GM23338 (cell line): ENCODE measurements around the gene PRKCG. TPM values are rescaled to one million over a fixed set of nuclear protein-coding genes. Genes with fewer than 3 reads are reported as not detected.

Source experiments
- ATAC-seq: fragments of 200-7000 bp; cut with Tn5 transposase; 3 replicates; pipeline ENCODE4 v1.9.1; 2020
- DNase-seq: peaks from one replicate; pipeline ENCODE4 v3.0.0-alpha.2; 2015; ENCODE audit warnings: low spot score
- H2AFZ ChIP-seq: fragments of 200-600 bp; sonication (generic); 2 replicates; pipeline ENCODE4 v1.8.0; 2016; ENCODE audit warnings: antibody characterized with exemption, mild to moderate bottlenecking, moderate library complexity
- H3F3A ChIP-seq: fragments of 200-600 bp; sonication (generic); replicated peaks from 2 replicates; pipeline ENCODE4 v1.8.0; 2017; ENCODE audit warnings: antibody characterized with exemption, mixed run types, low read depth
- H3K27ac ChIP-seq: fragments of 200-600 bp; sonication (generic); 2 replicates; pipeline ENCODE4 v1.6.1; 2016; ENCODE audit warnings: low read depth
- H3K27me3 ChIP-seq: fragments of 200-600 bp; sonication (generic); 2 replicates; pipeline ENCODE4 v1.8.0; 2016; ENCODE audit warnings: mild to moderate bottlenecking, mixed run types, moderate library complexity; ENCODE audit not compliant: insufficient read depth
- H3K36me3 ChIP-seq: fragments of 200-600 bp; sonication (generic); 2 replicates; pipeline ENCODE4 v1.8.0; 2016; ENCODE audit warnings: mild to moderate bottlenecking; ENCODE audit not compliant: insufficient read depth
- H3K4me1 ChIP-seq: fragments of 200-600 bp; sonication (generic); 2 replicates; pipeline ENCODE4 v1.8.0; 2016; ENCODE audit warnings: mild to moderate bottlenecking, moderate library complexity; ENCODE audit not compliant: insufficient read depth
- H3K4me2 ChIP-seq: fragments of 200-600 bp; sonication (generic); 2 replicates; pipeline ENCODE4 v1.7.1; 2017; ENCODE audit warnings: mixed run types
- H3K4me3 ChIP-seq: fragments of 200-600 bp; sonication (generic); 2 replicates; pipeline ENCODE4 v1.6.1; 2016; ENCODE audit warnings: mixed run types
- H3K79me2 ChIP-seq: fragments of 200-600 bp; sonication (generic); replicated peaks from 2 replicates; pipeline ENCODE4 v1.8.0; 2017; ENCODE audit warnings: mild to moderate bottlenecking; ENCODE audit not compliant: insufficient read depth
- H3K9me2 ChIP-seq: fragments of 200-600 bp; sonication (generic); 2 replicates; pipeline ENCODE4 v1.8.0; 2017; ENCODE audit not compliant: insufficient read depth
- H4K20me1 ChIP-seq: fragments of 200-600 bp; sonication (generic); replicated peaks from 2 replicates; pipeline ENCODE4 v1.8.0; 2017; ENCODE audit warnings: mild to moderate bottlenecking; ENCODE audit not compliant: insufficient read depth
- H3K27ac Mint-ChIP-seq: 2 replicates; pipeline ENCODE4 v1.8.0; 2020; ENCODE audit warnings: inconsistent platforms, mild to moderate bottlenecking, moderate library complexity, mixed read lengths
- H3K27me3 Mint-ChIP-seq: 3 replicates; pipeline ENCODE4 v1.8.0; 2022; ENCODE audit warnings: low read depth, mild to moderate bottlenecking, moderate library complexity, mixed read lengths, inconsistent platforms; ENCODE audit not compliant: insufficient read depth, poor library complexity
- H3K36me3 Mint-ChIP-seq: 3 replicates; pipeline ENCODE4 v1.8.0; 2021; ENCODE audit warnings: low read depth, mild to moderate bottlenecking, inconsistent platforms, moderate library complexity, mixed read lengths
- H3K4me1 Mint-ChIP-seq: 3 replicates; pipeline ENCODE4 v1.8.0; 2020; ENCODE audit warnings: mild to moderate bottlenecking, inconsistent platforms, mixed read lengths
- H3K4me3 Mint-ChIP-seq: 3 replicates; pipeline ENCODE4 v1.8.0; 2021; ENCODE audit warnings: moderate library complexity, mild to moderate bottlenecking, inconsistent platforms, mixed read lengths
- H3K9me3 Mint-ChIP-seq: 3 replicates; pipeline ENCODE4 v1.8.0; 2020; ENCODE audit warnings: moderate library complexity, mild to moderate bottlenecking, inconsistent platforms, mixed read lengths
- CREB1 ChIP-seq: fragments of 250-450 bp; sonication (Bioruptor Pico); IDR thresholded peaks from 2 replicates; pipeline ENCODE4 v1.5.0; 2020; ENCODE audit warnings: low read depth, mild to moderate bottlenecking, moderate library complexity
- EZH2 ChIP-seq: fragments of 200-600 bp; sonication (generic); IDR thresholded peaks from one replicate; pipeline ENCODE4 v1.8.0; 2017; ENCODE audit warnings: antibody characterized with exemption, mild to moderate bottlenecking, low read depth; ENCODE audit not compliant: unreplicated experiment
- EZH2phosphoT487 ChIP-seq: fragments of 200-600 bp; sonication (generic); IDR thresholded peaks from one replicate; pipeline ENCODE4 v1.8.1; 2018; ENCODE audit warnings: antibody characterized with exemption; ENCODE audit not compliant: unreplicated experiment
- JUNB ChIP-seq: IDR thresholded peaks from one replicate; pipeline ENCODE4 v1.6.1; 2016; ENCODE audit warnings: antibody characterized with exemption; ENCODE audit not compliant: unreplicated experiment
- NANOG ChIP-seq: IDR thresholded peaks from 2 replicates; pipeline ENCODE4 v1.6.1; 2016; ENCODE audit warnings: antibody characterized with exemption, borderline replicate concordance
- POLR2AphosphoS5 ChIP-seq: IDR thresholded peaks from 2 replicates; pipeline ENCODE4 v1.6.1; 2016; ENCODE audit warnings: antibody characterized with exemption, low read depth
- STAT1 ChIP-seq: IDR thresholded peaks from one replicate; pipeline ENCODE4 v1.6.1; 2016; ENCODE audit warnings: antibody characterized with exemption; ENCODE audit not compliant: unreplicated experiment
- ZNF114 ChIP-seq: fragments of 250-450 bp; sonication (Bioruptor Pico); IDR thresholded peaks from 2 replicates; pipeline ENCODE4 v1.5.0; 2020; ENCODE audit warnings: mild to moderate bottlenecking, moderate library complexity
- ZNF331 ChIP-seq: fragments of 250-450 bp; sonication (Bioruptor Pico); IDR thresholded peaks from 2 replicates; pipeline ENCODE4 v1.5.0; 2020; ENCODE audit warnings: low read depth, mild to moderate bottlenecking, moderate library complexity
- polyA plus RNA-seq: library from polyadenylated mRNA; unstranded; fragments of >200 nt; fragmentation: Nextera tagmentation; extraction: Ambion mirVana; gene quantifications from 2 replicates; pipeline ENCODE4 v1.2.1, GENCODE V29; 2016
- total RNA-seq: library from RNA; depleted of rRNA; stranded (reverse); fragments of >200 nt; shearing (Covaris generic); gene quantifications from 2 replicates; pipeline ENCODE4 v1.2.3, GENCODE V29; 2014
- TF ChIP-seq, protein P1 (sequence below): IDR thresholded peaks from 2 replicates; pipeline ENCODE4 v1.6.1; 2016; ENCODE audit warnings: antibody characterized with exemption
- TF ChIP-seq, protein P2 (sequence below): IDR thresholded peaks from one replicate; pipeline ENCODE4 v1.6.1; 2018; ENCODE audit warnings: antibody characterized with exemption; ENCODE audit not compliant: unreplicated experiment
- TF ChIP-seq, protein P3 (sequence below): fragments of 250-450 bp; sonication (Bioruptor Pico); IDR thresholded peaks from 2 replicates; pipeline ENCODE4 v1.5.0; 2020; ENCODE audit warnings: mild to moderate bottlenecking, moderate library complexity
- TF ChIP-seq, protein P4 (sequence below), 2 experiments: fragments of 200-600 bp in 1 of 2; sonication (generic) in 1 of 2; conservative IDR thresholded peaks; 2 replicates each; pipeline versions ENCODE4 v1.5.1 to v1.6.1; 2016 to 2017; ENCODE audit warnings: antibody characterized with exemption in 2 of 2, low read depth in 2 of 2, mild to moderate bottlenecking in 2 of 2, moderate library complexity in 1 of 2

PRKCG gene
- total and polyA plus RNA-seq, 2 experiments from 2014 or later: 15.4 to 15.9 TPM

DNA sequence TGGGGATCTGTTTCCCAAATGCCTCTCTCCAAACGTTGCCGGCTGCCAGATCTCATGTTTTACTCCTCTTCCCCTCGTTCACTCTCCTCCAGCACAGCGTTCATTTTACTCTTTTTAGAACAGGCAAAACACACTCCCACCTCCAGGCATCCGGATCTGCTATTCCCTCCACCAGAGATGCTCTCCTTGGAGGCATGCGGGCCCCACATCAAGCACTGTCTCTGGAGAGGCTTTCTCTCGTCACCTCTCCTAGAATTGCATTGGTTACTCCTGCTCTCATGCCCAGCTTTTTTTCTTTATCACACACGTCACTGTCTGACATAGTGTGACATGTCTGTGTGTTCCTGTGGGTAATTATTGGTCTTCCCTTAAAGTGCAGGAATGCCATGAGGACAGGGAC is 34.4 kb upstream of the PRKCG start:
- Histone ChIP-seq H3K9me2 (no peaks in the 10 kb centered on the region), H4K20me1 (no peaks in the 10 kb centered on the region), H3K36me3 (no peaks in the 10 kb centered on the region; the same call in 1 of the 2 replicates), H3K79me2 (no peaks in the 10 kb centered on the region), H3K4me3 (no peak overlapping the region), H3K27me3 (no peaks in the 10 kb centered on the region), H3K27ac (no peak overlapping the region), H3F3A (no peaks in the 10 kb centered on the region), H2AFZ (no peak overlapping the region), H3K4me2 (no peak overlapping the region), H3K4me1 (peaks cover under 1% of the 10 kb centered on the region; the same call in 1 of the 2 replicates)
- no peak overlapping the region for H3K27ac Mint-ChIP-seq
- DNase-seq (no peak), ATAC-seq (no peak)
- no peaks in the 10 kb centered on the region for H3K9me3 Mint-ChIP-seq
- H3K36me3 Mint-ChIP-seq: no peaks in the 10 kb centered on the region
- H3K4me1 Mint-ChIP-seq: no peaks in the 10 kb centered on the region; the same call in 2 of the 3 replicates
- no peak overlapping the region for H3K4me3 Mint-ChIP-seq
- H3K27me3 Mint-ChIP-seq: peaks cover 10% of the 10 kb centered on the region
- TF ChIP-seq ZNF331 (CRISPR knock-in tag): no peak
- TF ChIP-seq EZH2: no peak
- TF ChIP-seq ZNF114 (CRISPR knock-in tag): no peak
- TF ChIP-seq POLR2AphosphoS5: no peak
- no peak for TF ChIP-seq EZH2phosphoT487
- TF ChIP-seq, protein P1, sequence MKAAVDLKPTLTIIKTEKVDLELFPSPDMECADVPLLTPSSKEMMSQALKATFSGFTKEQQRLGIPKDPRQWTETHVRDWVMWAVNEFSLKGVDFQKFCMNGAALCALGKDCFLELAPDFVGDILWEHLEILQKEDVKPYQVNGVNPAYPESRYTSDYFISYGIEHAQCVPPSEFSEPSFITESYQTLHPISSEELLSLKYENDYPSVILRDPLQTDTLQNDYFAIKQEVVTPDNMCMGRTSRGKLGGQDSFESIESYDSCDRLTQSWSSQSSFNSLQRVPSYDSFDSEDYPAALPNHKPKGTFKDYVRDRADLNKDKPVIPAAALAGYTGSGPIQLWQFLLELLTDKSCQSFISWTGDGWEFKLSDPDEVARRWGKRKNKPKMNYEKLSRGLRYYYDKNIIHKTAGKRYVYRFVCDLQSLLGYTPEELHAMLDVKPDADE: no peak
- no peak for TF ChIP-seq NANOG
- TF ChIP-seq JUNB: no peak
- TF ChIP-seq, protein P2, sequence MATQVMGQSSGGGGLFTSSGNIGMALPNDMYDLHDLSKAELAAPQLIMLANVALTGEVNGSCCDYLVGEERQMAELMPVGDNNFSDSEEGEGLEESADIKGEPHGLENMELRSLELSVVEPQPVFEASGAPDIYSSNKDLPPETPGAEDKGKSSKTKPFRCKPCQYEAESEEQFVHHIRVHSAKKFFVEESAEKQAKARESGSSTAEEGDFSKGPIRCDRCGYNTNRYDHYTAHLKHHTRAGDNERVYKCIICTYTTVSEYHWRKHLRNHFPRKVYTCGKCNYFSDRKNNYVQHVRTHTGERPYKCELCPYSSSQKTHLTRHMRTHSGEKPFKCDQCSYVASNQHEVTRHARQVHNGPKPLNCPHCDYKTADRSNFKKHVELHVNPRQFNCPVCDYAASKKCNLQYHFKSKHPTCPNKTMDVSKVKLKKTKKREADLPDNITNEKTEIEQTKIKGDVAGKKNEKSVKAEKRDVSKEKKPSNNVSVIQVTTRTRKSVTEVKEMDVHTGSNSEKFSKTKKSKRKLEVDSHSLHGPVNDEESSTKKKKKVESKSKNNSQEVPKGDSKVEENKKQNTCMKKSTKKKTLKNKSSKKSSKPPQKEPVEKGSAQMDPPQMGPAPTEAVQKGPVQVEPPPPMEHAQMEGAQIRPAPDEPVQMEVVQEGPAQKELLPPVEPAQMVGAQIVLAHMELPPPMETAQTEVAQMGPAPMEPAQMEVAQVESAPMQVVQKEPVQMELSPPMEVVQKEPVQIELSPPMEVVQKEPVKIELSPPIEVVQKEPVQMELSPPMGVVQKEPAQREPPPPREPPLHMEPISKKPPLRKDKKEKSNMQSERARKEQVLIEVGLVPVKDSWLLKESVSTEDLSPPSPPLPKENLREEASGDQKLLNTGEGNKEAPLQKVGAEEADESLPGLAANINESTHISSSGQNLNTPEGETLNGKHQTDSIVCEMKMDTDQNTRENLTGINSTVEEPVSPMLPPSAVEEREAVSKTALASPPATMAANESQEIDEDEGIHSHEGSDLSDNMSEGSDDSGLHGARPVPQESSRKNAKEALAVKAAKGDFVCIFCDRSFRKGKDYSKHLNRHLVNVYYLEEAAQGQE: no peak
- TF ChIP-seq, protein P3, sequence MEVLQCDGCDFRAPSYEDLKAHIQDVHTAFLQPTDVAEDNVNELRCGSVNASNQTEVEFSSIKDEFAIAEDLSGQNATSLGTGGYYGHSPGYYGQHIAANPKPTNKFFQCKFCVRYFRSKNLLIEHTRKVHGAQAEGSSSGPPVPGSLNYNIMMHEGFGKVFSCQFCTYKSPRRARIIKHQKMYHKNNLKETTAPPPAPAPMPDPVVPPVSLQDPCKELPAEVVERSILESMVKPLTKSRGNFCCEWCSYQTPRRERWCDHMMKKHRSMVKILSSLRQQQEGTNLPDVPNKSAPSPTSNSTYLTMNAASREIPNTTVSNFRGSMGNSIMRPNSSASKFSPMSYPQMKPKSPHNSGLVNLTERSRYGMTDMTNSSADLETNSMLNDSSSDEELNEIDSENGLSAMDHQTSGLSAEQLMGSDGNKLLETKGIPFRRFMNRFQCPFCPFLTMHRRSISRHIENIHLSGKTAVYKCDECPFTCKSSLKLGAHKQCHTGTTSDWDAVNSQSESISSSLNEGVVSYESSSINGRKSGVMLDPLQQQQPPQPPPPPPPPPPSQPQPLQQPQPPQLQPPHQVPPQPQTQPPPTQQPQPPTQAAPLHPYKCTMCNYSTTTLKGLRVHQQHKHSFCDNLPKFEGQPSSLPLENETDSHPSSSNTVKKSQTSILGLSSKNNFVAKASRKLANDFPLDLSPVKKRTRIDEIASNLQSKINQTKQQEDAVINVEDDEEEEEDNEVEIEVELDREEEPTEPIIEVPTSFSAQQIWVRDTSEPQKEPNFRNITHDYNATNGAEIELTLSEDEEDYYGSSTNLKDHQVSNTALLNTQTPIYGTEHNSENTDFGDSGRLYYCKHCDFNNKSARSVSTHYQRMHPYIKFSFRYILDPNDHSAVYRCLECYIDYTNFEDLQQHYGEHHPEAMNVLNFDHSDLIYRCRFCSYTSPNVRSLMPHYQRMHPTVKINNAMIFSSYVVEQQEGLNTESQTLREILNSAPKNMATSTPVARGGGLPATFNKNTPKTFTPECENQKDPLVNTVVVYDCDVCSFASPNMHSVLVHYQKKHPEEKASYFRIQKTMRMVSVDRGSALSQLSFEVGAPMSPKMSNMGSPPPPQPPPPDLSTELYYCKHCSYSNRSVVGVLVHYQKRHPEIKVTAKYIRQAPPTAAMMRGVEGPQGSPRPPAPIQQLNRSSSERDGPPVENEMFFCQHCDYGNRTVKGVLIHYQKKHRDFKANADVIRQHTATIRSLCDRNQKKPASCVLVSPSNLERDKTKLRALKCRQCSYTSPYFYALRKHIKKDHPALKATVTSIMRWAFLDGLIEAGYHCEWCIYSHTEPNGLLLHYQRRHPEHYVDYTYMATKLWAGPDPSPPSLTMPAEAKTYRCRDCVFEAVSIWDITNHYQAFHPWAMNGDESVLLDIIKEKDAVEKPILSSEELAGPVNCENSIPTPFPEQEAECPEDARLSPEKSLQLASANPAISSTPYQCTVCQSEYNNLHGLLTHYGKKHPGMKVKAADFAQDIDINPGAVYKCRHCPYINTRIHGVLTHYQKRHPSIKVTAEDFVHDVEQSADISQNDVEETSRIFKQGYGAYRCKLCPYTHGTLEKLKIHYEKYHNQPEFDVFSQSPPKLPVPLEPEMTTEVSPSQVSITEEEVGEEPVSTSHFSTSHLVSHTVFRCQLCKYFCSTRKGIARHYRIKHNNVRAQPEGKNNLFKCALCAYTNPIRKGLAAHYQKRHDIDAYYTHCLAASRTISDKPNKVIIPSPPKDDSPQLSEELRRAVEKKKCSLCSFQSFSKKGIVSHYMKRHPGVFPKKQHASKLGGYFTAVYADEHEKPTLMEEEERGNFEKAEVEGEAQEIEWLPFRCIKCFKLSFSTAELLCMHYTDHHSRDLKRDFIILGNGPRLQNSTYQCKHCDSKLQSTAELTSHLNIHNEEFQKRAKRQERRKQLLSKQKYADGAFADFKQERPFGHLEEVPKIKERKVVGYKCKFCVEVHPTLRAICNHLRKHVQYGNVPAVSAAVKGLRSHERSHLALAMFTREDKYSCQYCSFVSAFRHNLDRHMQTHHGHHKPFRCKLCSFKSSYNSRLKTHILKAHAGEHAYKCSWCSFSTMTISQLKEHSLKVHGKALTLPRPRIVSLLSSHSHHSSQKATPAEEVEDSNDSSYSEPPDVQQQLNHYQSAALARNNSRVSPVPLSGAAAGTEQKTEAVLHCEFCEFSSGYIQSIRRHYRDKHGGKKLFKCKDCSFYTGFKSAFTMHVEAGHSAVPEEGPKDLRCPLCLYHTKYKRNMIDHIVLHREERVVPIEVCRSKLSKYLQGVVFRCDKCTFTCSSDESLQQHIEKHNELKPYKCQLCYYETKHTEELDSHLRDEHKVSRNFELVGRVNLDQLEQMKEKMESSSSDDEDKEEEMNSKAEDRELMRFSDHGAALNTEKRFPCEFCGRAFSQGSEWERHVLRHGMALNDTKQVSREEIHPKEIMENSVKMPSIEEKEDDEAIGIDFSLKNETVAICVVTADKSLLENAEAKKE (CRISPR knock-in tag): no peak
- no peak for TF ChIP-seq CREB1 (CRISPR knock-in tag)
- no peak for TF ChIP-seq STAT1
- TF ChIP-seq, protein P4, sequence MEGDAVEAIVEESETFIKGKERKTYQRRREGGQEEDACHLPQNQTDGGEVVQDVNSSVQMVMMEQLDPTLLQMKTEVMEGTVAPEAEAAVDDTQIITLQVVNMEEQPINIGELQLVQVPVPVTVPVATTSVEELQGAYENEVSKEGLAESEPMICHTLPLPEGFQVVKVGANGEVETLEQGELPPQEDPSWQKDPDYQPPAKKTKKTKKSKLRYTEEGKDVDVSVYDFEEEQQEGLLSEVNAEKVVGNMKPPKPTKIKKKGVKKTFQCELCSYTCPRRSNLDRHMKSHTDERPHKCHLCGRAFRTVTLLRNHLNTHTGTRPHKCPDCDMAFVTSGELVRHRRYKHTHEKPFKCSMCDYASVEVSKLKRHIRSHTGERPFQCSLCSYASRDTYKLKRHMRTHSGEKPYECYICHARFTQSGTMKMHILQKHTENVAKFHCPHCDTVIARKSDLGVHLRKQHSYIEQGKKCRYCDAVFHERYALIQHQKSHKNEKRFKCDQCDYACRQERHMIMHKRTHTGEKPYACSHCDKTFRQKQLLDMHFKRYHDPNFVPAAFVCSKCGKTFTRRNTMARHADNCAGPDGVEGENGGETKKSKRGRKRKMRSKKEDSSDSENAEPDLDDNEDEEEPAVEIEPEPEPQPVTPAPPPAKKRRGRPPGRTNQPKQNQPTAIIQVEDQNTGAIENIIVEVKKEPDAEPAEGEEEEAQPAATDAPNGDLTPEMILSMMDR (conservative IDR thresholded peaks at IDR 0.05; ENCODE audit: low read depth in 2 of 2): no peak
